Thyroid gland (tissue), 4 donors: Measurements from ENCODE around the gene RAB4B.

Source experiments
- CTCF ChIP-seq, 6 experiments: fragments of 200-600 bp in 3 of 6; fragments of 450-650 bp in 3 of 6; sonication (generic) in 3 of 6; IDR thresholded peaks; one replicate each; pipeline ENCODE4 v1.5.1; 2016 to 2019; ENCODE audit warnings: antibody characterized with exemption in 6 of 6, mild to moderate bottlenecking in 2 of 6, inconsistent platforms in 1 of 6, moderate library complexity in 1 of 6
- POLR2A ChIP-seq, 2 donors: fragments of 450-650 bp; IDR thresholded peaks; one replicate each; pipeline ENCODE4 v1.6.1; 2017; ENCODE audit warnings: antibody characterized with exemption in 2 of 2, mild to moderate bottlenecking in 2 of 2, moderate library complexity in 1 of 2

- no peak for TF ChIP-seq CTCF (IDR thresholded peaks at IDR 0.05)
- no peak for TF ChIP-seq POLR2A (IDR thresholded peaks at IDR 0.05)
Measured at GRCh38 chr19:40827386-40828247, 49.6 kb downstream of the RAB4B start.
